Measurements from ENCODE around the gene GFRA4.

GRCh38 chr20:3685341-3685740 is 22.1 kb upstream of the GFRA4 start:
- TF ChIP-seq CTCF (conservative IDR thresholded peaks at IDR 0.05 in 1 of 2, IDR thresholded peaks at IDR 0.05 in 1 of 2; ENCODE audit: low read depth in 1 of 2, low read length in 2 of 2) (no peak), EZH2 (IDR thresholded peaks at IDR 0.05; ENCODE audit: low read length, missing control alignments) (no peak)

All from fibroblast of lung (primary cell).